NCI-H1930 (cell line): ENCODE results near the gene ZNF322.
"Not testable (repeated sequence)": the region's sequence is repeated elsewhere in the genome, so short reads cannot be mapped to it uniquely, and the experiment has no call there.

Experiments used
- DNase-seq, 2 experiments: peaks; one replicate each; lab custom pipeline; 2025; lab: John Stamatoyannopoulos, UW

The ZNF322 gene, protein sequence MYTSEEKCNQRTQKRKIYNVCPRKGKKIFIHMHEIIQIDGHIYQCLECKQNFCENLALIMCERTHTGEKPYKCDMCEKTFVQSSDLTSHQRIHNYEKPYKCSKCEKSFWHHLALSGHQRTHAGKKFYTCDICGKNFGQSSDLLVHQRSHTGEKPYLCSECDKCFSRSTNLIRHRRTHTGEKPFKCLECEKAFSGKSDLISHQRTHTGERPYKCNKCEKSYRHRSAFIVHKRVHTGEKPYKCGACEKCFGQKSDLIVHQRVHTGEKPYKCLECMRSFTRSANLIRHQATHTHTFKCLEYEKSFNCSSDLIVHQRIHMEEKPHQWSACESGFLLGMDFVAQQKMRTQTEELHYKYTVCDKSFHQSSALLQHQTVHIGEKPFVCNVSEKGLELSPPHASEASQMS

DNA sequence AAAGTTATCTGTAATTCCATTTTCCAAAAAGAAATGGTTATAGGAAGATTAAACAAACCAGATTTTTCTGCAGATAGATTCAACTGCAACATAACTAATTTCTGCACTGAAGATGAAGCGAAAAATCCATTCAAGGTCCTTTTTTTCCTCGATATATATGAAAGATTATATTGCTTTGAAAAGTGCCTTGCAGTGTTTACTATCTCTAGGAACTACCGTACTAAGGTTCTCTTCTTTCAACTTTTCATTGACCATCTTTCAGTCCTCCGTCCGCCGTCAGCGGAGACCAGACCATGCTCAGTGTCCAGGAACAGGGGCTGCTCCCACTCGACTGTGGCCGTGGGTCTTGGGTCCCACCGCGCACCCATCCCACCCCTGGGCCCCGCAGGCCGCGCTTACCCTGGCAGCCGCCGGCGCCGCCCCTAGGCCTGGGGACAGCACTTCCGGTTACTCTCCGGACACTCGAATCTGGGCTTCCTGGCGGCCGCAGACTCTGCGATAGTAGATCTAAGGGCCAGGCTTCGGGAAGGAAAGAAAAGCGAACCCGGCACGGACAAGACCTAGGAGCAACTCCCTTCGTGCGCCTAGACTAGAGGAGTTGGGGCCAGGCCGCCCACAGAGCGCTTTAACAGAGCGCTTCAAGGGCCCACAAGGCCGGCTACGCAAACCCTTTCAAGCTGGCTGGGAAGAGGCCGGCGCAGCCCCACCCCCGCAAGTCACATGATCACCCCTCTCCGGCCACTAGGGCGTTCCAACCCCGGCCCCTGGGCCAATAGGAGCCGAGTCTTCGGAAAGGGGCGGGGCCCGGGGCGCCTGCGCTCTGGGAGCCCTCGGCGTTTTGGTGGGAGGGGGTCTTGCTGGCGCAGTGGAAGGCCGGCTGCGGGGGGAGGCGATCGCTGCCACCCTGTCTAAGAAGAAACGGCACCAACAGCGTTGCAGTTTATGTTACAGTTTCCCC, at the start of gene ZNF322:
Gene ZNF322 (minus strand): TSS at position 705 of the 958 bp plus-strand sequence. CDS start 21,193 bp downstream, outside the sequence.
- DNase-seq = peak; percentile 90 to 93

- not testable (repeated sequence) for DNase-seq
These were observed 46.2 kb upstream of the ZNF322 start for GRCh38 chr6:26705780-26706179.

DNA sequence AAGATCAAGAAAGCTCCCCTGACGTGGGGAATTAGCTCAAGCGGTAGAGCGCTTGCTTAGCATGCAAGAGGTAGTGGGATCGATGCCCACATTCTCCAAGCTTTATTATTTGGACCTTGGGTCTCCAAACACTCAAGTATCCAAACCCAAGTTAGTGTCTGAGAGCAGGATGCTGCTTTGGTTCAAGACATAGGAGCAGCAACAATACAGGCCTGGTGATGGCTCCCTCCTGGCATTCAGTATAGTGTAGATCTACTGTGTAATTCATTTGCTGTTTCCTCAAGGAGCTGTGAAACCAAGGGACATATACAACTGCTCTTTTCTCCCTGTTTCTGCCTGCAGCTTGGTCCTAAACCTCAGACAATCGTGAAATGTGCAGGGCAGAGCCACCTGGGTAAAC, 45.8 kb upstream of the ZNF322 start:
- DNase-seq = not testable (repeated sequence)

DNA sequence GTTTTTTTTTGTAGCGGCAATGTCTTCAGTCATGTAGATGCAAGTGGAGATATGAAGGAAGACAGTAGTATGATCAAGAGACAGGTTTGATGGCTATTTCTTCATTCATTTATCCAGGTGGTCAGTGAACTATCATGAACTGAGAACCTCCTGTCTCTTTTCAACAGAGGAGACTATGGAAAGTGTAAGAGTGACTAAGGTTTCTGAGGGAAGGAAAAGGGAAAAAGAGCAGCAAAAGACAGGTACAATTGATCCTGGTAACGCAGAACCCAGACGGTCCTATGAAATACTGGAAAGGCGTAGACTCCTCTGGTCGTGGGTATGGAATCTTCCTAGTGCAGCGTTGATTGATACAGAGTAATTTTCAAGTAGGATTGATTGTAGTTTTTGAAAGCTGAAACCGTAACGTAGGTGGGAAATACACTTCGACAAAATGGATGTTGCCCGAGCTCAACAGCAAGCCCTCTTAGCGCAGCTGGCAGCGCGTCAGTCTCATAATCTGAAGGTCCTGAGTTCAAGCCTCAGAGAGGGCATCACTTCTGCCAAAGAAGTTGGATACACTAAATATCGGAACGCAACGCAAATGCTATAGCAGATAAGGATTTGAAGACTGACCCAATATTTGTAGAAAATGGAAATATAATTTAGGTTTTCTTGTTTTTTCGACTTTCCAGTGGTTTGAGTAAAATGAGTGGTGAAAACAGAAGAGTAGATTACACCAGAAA, 41.6 kb upstream of the ZNF322 start:
- not testable (repeated sequence) for DNase-seq

DNA sequence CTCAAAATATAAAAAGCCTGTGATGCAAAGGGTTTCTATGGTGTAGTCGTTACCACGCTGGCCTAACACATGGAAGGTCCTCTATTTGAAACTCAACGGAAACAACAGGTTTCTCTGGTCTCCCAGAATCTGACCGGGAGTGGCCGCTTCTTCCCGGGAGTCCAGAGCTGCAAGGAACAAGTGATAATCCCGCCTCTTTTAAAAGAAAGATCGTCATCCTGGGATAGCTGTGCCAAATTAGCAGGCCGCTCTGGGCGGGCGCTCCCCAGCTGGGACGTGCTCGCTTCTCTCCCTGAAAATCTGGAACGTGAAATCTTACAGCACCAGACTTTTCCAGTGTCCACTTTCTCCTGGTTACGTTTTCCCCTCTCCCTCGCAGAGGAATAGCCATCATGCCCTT, 38.0 kb upstream of the ZNF322 start:
- DNase-seq = not testable (repeated sequence)

GRCh38 chr6:26689324-26689947, 29.9 kb upstream of the ZNF322 start:
- DNase-seq = not testable (repeated sequence)

- not testable (repeated sequence) for DNase-seq
These were observed 23.0 kb upstream of the ZNF322 start for GRCh38 chr6:26682435-26683042.

GRCh38 chr6:26673287-26673686, 13.7 kb upstream of the ZNF322 start:
- not testable (repeated sequence) for DNase-seq

- not testable (repeated sequence) for DNase-seq
These were observed 11.0 kb upstream of the ZNF322 start for GRCh38 chr6:26670558-26670957.

DNA sequence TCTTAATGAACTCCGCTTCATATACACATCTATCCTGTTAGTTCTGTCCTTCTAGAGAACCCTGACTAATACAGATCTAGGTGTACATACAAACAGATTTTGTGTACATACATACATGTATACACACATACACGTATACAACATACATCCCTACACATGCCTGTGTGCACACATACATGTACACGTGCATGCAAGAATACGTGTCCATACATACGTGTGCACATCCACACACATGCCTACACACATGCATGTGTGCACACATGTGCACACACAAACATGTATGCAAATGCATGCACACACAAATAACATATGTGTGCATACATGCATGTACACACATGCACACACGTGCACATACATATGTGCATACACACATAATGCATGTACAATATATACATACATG, 10.5 kb upstream of the ZNF322 start:
- DNase-seq = not testable (repeated sequence)

GRCh38 chr6:26660000-26660361, 435 bp upstream of the ZNF322 start:
- DNase-seq = no peak

GRCh38 chr6:26657256-26657655, 2.3 kb downstream of the ZNF322 start:
- DNase-seq = no peak

DNA sequence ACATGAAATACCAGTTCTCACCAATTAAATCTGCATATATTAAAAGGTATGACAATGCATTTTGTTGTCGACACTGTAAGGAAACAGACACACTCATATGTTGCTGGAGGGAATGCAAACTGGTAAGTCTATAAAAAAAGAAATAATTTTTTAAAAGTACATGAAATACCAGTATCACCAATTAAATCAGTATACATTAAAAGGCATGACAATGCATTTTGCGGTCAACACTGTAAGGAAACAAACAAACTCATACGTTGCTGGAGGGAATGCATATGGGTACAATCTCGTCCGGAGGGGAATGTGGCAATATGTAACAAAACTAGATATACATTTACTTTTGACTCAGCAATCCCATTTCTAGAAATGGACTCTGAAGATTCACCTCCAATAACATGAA, 6.5 kb downstream of the ZNF322 start:
- DNase-seq = no peak

- no peak for DNase-seq
These were observed 8.3 kb downstream of the ZNF322 start for GRCh38 chr6:26651133-26651781.

DNA sequence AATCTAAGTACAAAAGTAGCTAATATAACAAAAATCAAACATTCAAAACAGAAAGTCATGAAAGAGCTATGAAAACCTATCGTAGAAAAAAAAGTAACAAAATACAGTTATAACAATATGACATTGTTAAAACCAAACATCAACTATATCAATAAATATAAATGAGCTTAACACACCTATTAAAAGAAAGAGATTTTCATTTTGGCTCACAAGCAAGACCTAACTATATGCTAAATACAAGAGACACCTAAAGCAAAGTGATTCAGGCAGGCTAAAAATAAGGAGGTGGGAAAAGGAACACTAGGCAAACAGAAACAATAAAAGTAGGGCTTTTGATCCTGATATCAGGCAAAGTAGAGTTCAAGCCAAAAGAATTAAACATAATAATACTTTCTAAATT, 13.5 kb downstream of the ZNF322 start:
- DNase-seq = no peak

DNA sequence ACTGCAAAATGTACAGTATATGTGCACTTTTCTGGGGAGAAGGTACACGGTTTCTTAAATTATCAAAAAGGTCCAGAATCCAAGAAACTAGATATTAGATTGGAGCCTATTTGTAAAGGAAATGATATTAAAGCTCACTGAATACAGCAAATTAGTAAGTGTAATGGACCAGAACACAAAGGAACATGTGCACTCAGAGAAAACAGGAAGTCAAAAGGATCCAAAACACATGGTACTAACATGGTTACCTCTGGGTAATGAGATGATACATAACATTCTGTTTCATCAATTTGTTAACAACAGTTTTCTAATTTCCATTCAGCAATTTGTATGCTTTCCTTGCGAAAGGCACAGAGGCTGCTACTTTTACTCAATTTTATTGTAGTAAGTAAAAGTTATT, 18.7 kb downstream of the ZNF322 start:
- DNase-seq = no peak

- DNase-seq = no peak
These were observed 30.2 kb downstream of the ZNF322 start for GRCh38 chr6:26629359-26629758.

DNA sequence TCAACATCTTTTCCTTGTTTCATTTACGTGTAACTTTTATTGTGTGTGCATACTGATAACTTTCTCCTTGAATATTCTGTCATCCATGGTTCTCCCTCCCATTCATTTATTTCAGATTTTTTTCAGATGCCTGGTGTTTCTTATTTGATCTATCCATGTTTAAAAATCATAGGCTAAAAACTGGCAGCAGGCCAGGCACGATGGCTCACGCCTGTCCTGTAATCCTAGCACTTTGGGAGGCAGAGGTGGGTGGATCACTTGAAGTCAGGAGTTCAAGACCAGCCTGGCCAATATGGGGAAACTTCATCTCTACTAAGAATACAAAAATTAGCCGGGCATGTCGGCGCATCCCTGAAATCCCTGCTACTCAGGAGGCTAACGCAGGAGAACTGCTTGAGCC, 31.7 kb downstream of the ZNF322 start:
- no peak for DNase-seq

- no peak for DNase-seq
These were observed 35.0 kb downstream of the ZNF322 start for GRCh38 chr6:26624557-26624956.

DNA sequence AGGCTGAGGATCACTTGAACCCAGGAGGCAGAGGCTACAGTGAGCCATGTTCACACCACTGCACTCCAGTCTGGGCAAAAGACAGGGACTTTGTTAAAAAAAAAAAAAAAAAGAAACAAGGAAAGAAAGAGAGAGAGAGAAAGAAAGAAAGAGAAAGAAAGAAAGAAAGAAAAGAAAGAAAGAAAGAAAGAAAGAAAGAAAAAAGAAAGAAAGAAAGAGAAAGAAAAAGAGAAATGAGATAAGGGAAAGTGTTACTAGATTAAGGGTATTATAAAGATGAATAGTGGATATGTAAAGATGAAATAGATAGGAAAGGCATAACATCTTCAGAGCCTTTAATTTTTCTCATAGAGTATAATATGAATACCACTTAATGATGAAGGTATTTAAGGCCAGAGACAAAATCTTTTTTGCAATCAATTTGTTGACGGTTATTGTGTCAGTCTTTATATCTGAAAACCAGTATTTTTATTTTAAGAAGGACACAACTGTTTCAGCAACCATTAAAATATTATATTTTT, 36.1 kb downstream of the ZNF322 start:
- no peak for DNase-seq
